Smooth muscle cell (in vitro differentiated cells): ENCODE data around the gene SPATA18. TPM values are rescaled to one million over a fixed set of nuclear protein-coding genes. Genes with fewer than 3 reads are reported as not detected.

Experiments
- DNase-seq: peaks from one replicate; lab custom pipeline; 2025; ENCODE audit not compliant: unreplicated experiment; lab: John Stamatoyannopoulos, UW
- H2AFZ ChIP-seq: fragments of 200-600 bp; sonication (generic); 2 replicates; pipeline ENCODE4 v1.6.0; 2016; ENCODE audit warnings: antibody characterized with exemption, low read depth, mild to moderate bottlenecking
- H3F3A ChIP-seq: fragments of 200-600 bp; sonication (generic); 2 replicates; pipeline ENCODE4 v1.6.0; 2017; ENCODE audit warnings: antibody characterized with exemption, low read depth
- H3K27ac ChIP-seq: fragments of 200-600 bp; sonication (generic); 2 replicates; pipeline ENCODE4 v1.5.1; 2016; ENCODE audit warnings: low read depth, mild to moderate bottlenecking
- H3K27me3 ChIP-seq: fragments of 200-600 bp; sonication (generic); 2 replicates; pipeline ENCODE4 v1.6.1; 2016; ENCODE audit warnings: low read depth, mild to moderate bottlenecking
- H3K36me3 ChIP-seq: fragments of 200-600 bp; sonication (generic); 2 replicates; pipeline ENCODE4 v1.5.1; 2016; ENCODE audit warnings: low read depth
- H3K4me1 ChIP-seq: fragments of 200-600 bp; sonication (generic); 2 replicates; pipeline ENCODE4 v1.5.1; 2016; ENCODE audit warnings: low read depth
- H3K4me2 ChIP-seq: fragments of 200-600 bp; sonication (generic); 2 replicates; pipeline ENCODE4 v1.6.0; 2016; ENCODE audit warnings: mild to moderate bottlenecking
- H3K4me3 ChIP-seq: fragments of 200-600 bp; sonication (generic); 2 replicates; pipeline ENCODE4 v1.5.1; 2016; ENCODE audit warnings: mild to moderate bottlenecking
- H3K79me2 ChIP-seq: fragments of 200-600 bp; sonication (generic); 2 replicates; pipeline ENCODE4 v1.6.0; 2016; ENCODE audit warnings: low read depth, mild to moderate bottlenecking
- H3K9ac ChIP-seq: fragments of 200-600 bp; sonication (generic); 2 replicates; pipeline ENCODE4 v1.6.0; 2016; ENCODE audit warnings: low read depth
- H3K9me3 ChIP-seq: fragments of 200-600 bp; sonication (generic); replicated peaks from 2 replicates; pipeline ENCODE4 v1.5.1; 2016; ENCODE audit warnings: low read depth
- H4K20me1 ChIP-seq: fragments of 200-600 bp; sonication (generic); 2 replicates; pipeline ENCODE4 v1.6.0; 2016; ENCODE audit warnings: low read depth
- CTCF ChIP-seq: fragments of 200-600 bp; sonication (generic); IDR thresholded peaks from 2 replicates; pipeline ENCODE4 v1.5.1; 2017; ENCODE audit warnings: borderline replicate concordance, mild to moderate bottlenecking, antibody characterized with exemption; ENCODE audit not compliant: insufficient read depth, poor library complexity, severe bottlenecking
- WGBS: methylation state at CpG from one replicate; pipeline ENCODE4 v1.1.7; 2016; ENCODE audit warnings: low lambda C conversion rate; 5-methylcytosine and 5-hydroxymethylcytosine counted together
- polyA plus RNA-seq: library from polyadenylated mRNA; unstranded; fragments of >200 nt; fragmentation: Nextera tagmentation; extraction: Ambion mirVana; gene quantifications from 2 replicates; pipeline ENCODE4 v1.2.1, GENCODE V29; 2016
- total RNA-seq: library from RNA; depleted of rRNA; stranded (reverse); fragments of >200 nt; gene quantifications from 2 replicates; pipeline ENCODE4 v1.2.3, GENCODE V29; 2014

Gene SPATA18
- total and polyA plus RNA-seq, 2 experiments from 2014 or later, result 8.9 to 21.2 TPM

GRCh38 chr4:52006887-52007286, 44.2 kb upstream of the SPATA18 start:
- H2AFZ ChIP-seq, result no peak overlapping the region
- H4K20me1 ChIP-seq, result no peaks in the 10 kb centered on the region
- no peaks in the 10 kb centered on the region for H3K79me2 ChIP-seq
- no peaks in the 10 kb centered on the region for H3K4me1 ChIP-seq
- H3K27me3 ChIP-seq, result no peaks in the 10 kb centered on the region
- H3K9ac ChIP-seq, result no peak overlapping the region
- DNase-seq, result no peak
- H3K27ac ChIP-seq, result no peak overlapping the region
- H3K36me3 ChIP-seq, result no peaks in the 10 kb centered on the region
- H3K4me2 ChIP-seq, result no peak overlapping the region
- H3K4me3 ChIP-seq, result no peak overlapping the region
- no peak for TF ChIP-seq CTCF
- no peaks in the 10 kb centered on the region for H3K9me3 ChIP-seq
- H3F3A ChIP-seq, result no peaks in the 10 kb centered on the region
- 99% methylated on average over 4 of the region's 4 CpGs for WGBS

- H3K4me3 ChIP-seq, result no peak overlapping the region
- DNase-seq, result no peak
- no peaks in the 10 kb centered on the region for H3K4me1 ChIP-seq
- H2AFZ ChIP-seq, result no peak overlapping the region
- H3K9me3 ChIP-seq, result no peaks in the 10 kb centered on the region
- TF ChIP-seq CTCF, result no peak
- H3K27ac ChIP-seq, result no peak overlapping the region
- H3K9ac ChIP-seq, result no peak overlapping the region
- H4K20me1 ChIP-seq, result no peaks in the 10 kb centered on the region
- WGBS, result 94% methylated on average over 2 of the region's 2 CpGs
- H3F3A ChIP-seq, result no peaks in the 10 kb centered on the region
- H3K79me2 ChIP-seq, result no peaks in the 10 kb centered on the region
- no peak overlapping the region for H3K4me2 ChIP-seq
- H3K27me3 ChIP-seq, result no peaks in the 10 kb centered on the region
- no peaks in the 10 kb centered on the region for H3K36me3 ChIP-seq
These were observed 40.1 kb upstream of the SPATA18 start for GRCh38 chr4:52010986-52011385.

DNA sequence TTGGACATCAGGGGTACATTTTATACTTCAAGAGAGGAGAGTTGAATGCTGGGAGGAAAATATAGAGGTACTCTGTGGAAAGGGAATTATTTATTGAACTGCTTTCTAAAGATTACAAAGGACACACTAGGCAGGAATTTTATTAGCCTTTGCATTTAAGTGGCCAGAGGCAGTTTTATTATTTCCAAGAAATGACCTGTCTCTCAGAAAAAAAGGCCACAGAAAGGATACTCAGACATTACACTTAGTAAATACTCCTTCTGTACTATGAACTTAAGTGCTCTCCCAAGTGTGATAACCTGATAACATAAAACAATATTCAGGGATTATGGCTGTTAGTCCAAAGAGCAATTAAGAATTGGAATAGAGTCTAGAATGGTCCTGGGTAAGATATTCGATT, 38.5 kb upstream of the SPATA18 start:
- Histone ChIP-seq H3K36me3 (no peaks in the 10 kb centered on the region), H3K27ac (no peak overlapping the region)
- 100% methylated on average over 1 of the region's 1 CpG for WGBS

More for the DNA sequence above, 38.5 kb upstream of the SPATA18 start:
- DNase-seq, result no peak
- no peak overlapping the region for H3K9ac ChIP-seq
- H3K4me3 ChIP-seq, result no peak overlapping the region
- TF ChIP-seq CTCF, result no peak
- no peak overlapping the region for H2AFZ ChIP-seq
- no peaks in the 10 kb centered on the region for H3K4me1 ChIP-seq
- H3K79me2 ChIP-seq, result no peaks in the 10 kb centered on the region
- no peaks in the 10 kb centered on the region for H3F3A ChIP-seq
- H3K4me2 ChIP-seq, result no peak overlapping the region
- no peaks in the 10 kb centered on the region for H4K20me1 ChIP-seq
- no peaks in the 10 kb centered on the region for H3K27me3 ChIP-seq
- no peaks in the 10 kb centered on the region for H3K9me3 ChIP-seq
